HCT116 (cell line): Measurements from ENCODE around the gene COL5A3.

Experiments used
- CEBPB ChIP-seq: IDR thresholded peaks from 2 replicates; pipeline ENCODE4 v1.6.1; 2012; ENCODE audit warnings: low read depth
- ELF1 ChIP-seq: IDR thresholded peaks from 2 replicates; pipeline ENCODE4 v1.6.1; 2012; ENCODE audit warnings: low read depth, borderline replicate concordance
- EZH2 ChIP-seq: fragments of 200-600 bp; sonication (generic); IDR thresholded peaks from 2 replicates; pipeline ENCODE4 v1.6.1; 2017; ENCODE audit warnings: antibody characterized with exemption, mixed run types
- POLR2A ChIP-seq: IDR thresholded peaks from 2 replicates; pipeline ENCODE4 v1.7.0; 2011; ENCODE audit warnings: borderline replicate concordance; ENCODE audit not compliant: insufficient read depth, insufficient read length; ENCODE audit errors: extremely low read depth
- POLR2AphosphoS5 ChIP-seq: IDR thresholded peaks from 2 replicates; pipeline ENCODE4 v1.6.1; 2011; ENCODE audit warnings: mild to moderate bottlenecking, low read depth, low read length, moderate library complexity
- RAD21 ChIP-seq: IDR thresholded peaks from 2 replicates; pipeline ENCODE4 v1.6.1; 2012; ENCODE audit warnings: low read depth, mild to moderate bottlenecking
- TCF7L2 ChIP-seq: IDR thresholded peaks from 2 replicates; pipeline ENCODE4 v1.7.0; 2011; ENCODE audit warnings: borderline replicate concordance, inconsistent platforms; ENCODE audit not compliant: insufficient read depth, insufficient read length; ENCODE audit errors: extremely low read depth
- ZFX ChIP-seq: fragments of 450-650 bp; IDR thresholded peaks from 2 replicates; pipeline ENCODE4 v1.6.1; 2017
- TF ChIP-seq, protein P1 (sequence below), 3 experiments: fragments of 200-600 bp in 1 of 3; sonication (generic) in 1 of 3; IDR thresholded peaks in 2 of 3; conservative IDR thresholded peaks in 1 of 3; 2 replicates each; pipeline ENCODE4 v1.5.1; 2012 to 2017; ENCODE audit warnings: low read depth in 2 of 3, low read length in 2 of 3, antibody characterized with exemption in 1 of 3, borderline replicate concordance in 1 of 3, control low read depth in 1 of 3, mild to moderate bottlenecking in 1 of 3, mixed read lengths in 1 of 3, mixed run types in 1 of 3, moderate library complexity in 1 of 3; ENCODE audit not compliant: insufficient read depth in 1 of 3

- TF ChIP-seq, protein P1, sequence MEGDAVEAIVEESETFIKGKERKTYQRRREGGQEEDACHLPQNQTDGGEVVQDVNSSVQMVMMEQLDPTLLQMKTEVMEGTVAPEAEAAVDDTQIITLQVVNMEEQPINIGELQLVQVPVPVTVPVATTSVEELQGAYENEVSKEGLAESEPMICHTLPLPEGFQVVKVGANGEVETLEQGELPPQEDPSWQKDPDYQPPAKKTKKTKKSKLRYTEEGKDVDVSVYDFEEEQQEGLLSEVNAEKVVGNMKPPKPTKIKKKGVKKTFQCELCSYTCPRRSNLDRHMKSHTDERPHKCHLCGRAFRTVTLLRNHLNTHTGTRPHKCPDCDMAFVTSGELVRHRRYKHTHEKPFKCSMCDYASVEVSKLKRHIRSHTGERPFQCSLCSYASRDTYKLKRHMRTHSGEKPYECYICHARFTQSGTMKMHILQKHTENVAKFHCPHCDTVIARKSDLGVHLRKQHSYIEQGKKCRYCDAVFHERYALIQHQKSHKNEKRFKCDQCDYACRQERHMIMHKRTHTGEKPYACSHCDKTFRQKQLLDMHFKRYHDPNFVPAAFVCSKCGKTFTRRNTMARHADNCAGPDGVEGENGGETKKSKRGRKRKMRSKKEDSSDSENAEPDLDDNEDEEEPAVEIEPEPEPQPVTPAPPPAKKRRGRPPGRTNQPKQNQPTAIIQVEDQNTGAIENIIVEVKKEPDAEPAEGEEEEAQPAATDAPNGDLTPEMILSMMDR (IDR thresholded peaks at IDR 0.05 in 2 of 3, conservative IDR thresholded peaks at IDR 0.05 in 1 of 3; ENCODE audit: borderline replicate concordance in 1 of 3, insufficient read depth in 1 of 3, low read depth in 2 of 3, low read length in 2 of 3) = no peak
- no peak for TF ChIP-seq POLR2AphosphoS5
- no peak for TF ChIP-seq ZFX
- no peak for TF ChIP-seq ELF1
- TF ChIP-seq RAD21 = no peak
- no peak for TF ChIP-seq CEBPB
- no peak for TF ChIP-seq EZH2
- no peak for TF ChIP-seq POLR2A
- no peak for TF ChIP-seq TCF7L2
These were observed 2.0 kb downstream of the COL5A3 start for GRCh38 chr19:10008184-10008765.
